Esophagus muscularis mucosa (tissue), 4 donors: ENCODE results near the gene ZDHHC23.

ENCODE experiments used
- CTCF ChIP-seq, 3 experiments: fragments of 200-600 bp in 2 of 3; fragments of 450-650 bp in 1 of 3; sonication (generic) in 2 of 3; IDR thresholded peaks; one replicate each; pipeline ENCODE4 v1.5.1; 2017 to 2019; ENCODE audit warnings: antibody characterized with exemption in 3 of 3, mild to moderate bottlenecking in 2 of 3, moderate library complexity in 1 of 3
- EP300 ChIP-seq: sonication (generic); formaldehyde crosslinking; IDR thresholded peaks from one replicate; pipeline ENCODE4 v1.6.1; 2017; ENCODE audit warnings: antibody characterized with exemption
- POLR2A ChIP-seq: fragments of 450-650 bp; IDR thresholded peaks from one replicate; pipeline ENCODE4 v1.6.1; 2017; ENCODE audit warnings: antibody characterized with exemption, moderate library complexity, mild to moderate bottlenecking, low read depth
- POLR2AphosphoS5 ChIP-seq, 2 donors: sonication (generic); formaldehyde crosslinking; IDR thresholded peaks; one replicate each; pipeline ENCODE4 v1.6.1; 2017; ENCODE audit warnings: antibody characterized with exemption in 2 of 2

DNA sequence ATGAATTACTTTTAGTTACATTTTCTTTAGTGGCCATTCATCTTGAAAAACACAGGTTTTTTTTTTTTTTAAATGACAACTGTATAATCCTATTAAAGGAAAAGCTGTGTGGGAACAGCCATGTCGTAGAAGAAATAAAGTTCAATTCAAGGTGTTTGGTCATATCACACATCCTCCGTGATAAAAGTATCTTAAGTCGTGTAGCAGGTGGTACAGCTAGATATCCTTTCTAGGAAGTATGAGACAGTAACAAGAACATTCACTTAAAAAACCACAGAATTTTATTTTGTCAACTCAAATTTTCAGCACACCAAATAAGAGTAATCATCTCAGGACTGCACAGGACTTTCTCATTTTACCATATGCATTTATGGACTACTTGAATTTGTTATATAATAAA is 16.1 kb downstream of the ZDHHC23 start:
- TF ChIP-seq CTCF (IDR thresholded peaks at IDR 0.05), result no peak
- no peak for TF ChIP-seq POLR2AphosphoS5 (IDR thresholded peaks at IDR 0.05)
- no peak for TF ChIP-seq POLR2A
- TF ChIP-seq EP300, result no peak
